H1 (cell line): ENCODE data around the gene PSMC4. TPM values are rescaled to one million over a fixed set of nuclear protein-coding genes. Genes with fewer than 3 reads are reported as not detected.

Experiments
- ATF2 ChIP-seq: IDR thresholded peaks from 2 replicates; pipeline ENCODE4 v1.6.1; 2012; ENCODE audit warnings: low read length, inconsistent platforms
- CHD2 ChIP-seq: IDR thresholded peaks from 2 replicates; pipeline ENCODE4 v1.6.1; 2012; ENCODE audit warnings: low read length, improper control_type of control experiment
- CREB1 ChIP-seq: IDR thresholded peaks from 2 replicates; pipeline ENCODE4 v1.6.1; 2012; ENCODE audit warnings: inconsistent platforms
- EP300 ChIP-seq, 2 experiments: IDR thresholded peaks; 1 replicate in 1 of 2; 2 replicates in 1 of 2; pipeline ENCODE4 v1.6.1; 2011 to 2012; ENCODE audit warnings: low read depth in 2 of 2, low read length in 2 of 2, mild to moderate bottlenecking in 2 of 2, borderline replicate concordance in 1 of 2, inconsistent platforms in 1 of 2, moderate library complexity in 1 of 2
- JUND ChIP-seq: IDR thresholded peaks from 2 replicates; pipeline ENCODE4 v1.6.1; 2011; ENCODE audit warnings: mild to moderate bottlenecking, improper control_type of control experiment, low read length
- KDM4A ChIP-seq: IDR thresholded peaks from one replicate; pipeline ENCODE4 v1.7.1; 2012; ENCODE audit warnings: low read depth, mild to moderate bottlenecking, moderate library complexity, low read length, inconsistent platforms; ENCODE audit not compliant: severe bottlenecking
- NANOG ChIP-seq: IDR thresholded peaks from 2 replicates; pipeline ENCODE4 v1.6.1; 2011; ENCODE audit warnings: low read length, low read depth, mild to moderate bottlenecking, inconsistent platforms; ENCODE audit not compliant: insufficient read depth, poor library complexity, severe bottlenecking
- POU5F1 ChIP-seq: IDR thresholded peaks from 2 replicates; pipeline ENCODE4 v1.6.1; 2011; ENCODE audit warnings: low read depth, mild to moderate bottlenecking, low read length, moderate library complexity
- SIX5 ChIP-seq: IDR thresholded peaks from 2 replicates; pipeline ENCODE4 v1.6.1; 2011; ENCODE audit warnings: mild to moderate bottlenecking, low read depth, low read length
- SP2 ChIP-seq: IDR thresholded peaks from 2 replicates; pipeline ENCODE4 v1.6.1; 2012; ENCODE audit warnings: mild to moderate bottlenecking, low read length, inconsistent platforms
- polyA plus RNA-seq, 7 experiments: library from polyadenylated mRNA; depleted of rRNA in 3 of 7; stranded (reverse) in 5 of 7; unstranded in 2 of 7; fragments of >200 nt in 5 of 7; fragments of 200-250 nt in 2 of 7; gene quantifications; 1 replicate in 5 of 7; 2 replicates in 1 of 7; 4 replicates in 1 of 7; pipeline versions ENCODE4 v1.2.1 to v1.2.3, GENCODE V29; 2011 to 2013; ENCODE audit warnings: missing spikeins in 2 of 7, mixed read lengths in 2 of 7
- total RNA-seq: library from RNA; stranded (reverse); fragmentation: NEBNext Ultra II Directional; extraction: Animal tissue kit (Norgen Biotek cat#: 25700); gene quantifications from 2 replicates; pipeline ENCODE4 v1.2.1, GENCODE V29; 2021
- TF ChIP-seq, protein P1 (sequence below): fragments of 300-600 bp; sonication (generic); IDR thresholded peaks from 2 replicates; pipeline ENCODE4 v1.7.1; 2012; ENCODE audit warnings: low read length, moderate library complexity, mild to moderate bottlenecking, inconsistent platforms; ENCODE audit not compliant: insufficient replicate concordance

The PSMC4 gene
- total and polyA plus RNA-seq, 2 of the 8 experiments (the other 6 are each of a cell fraction or from before 2014, with no cell fraction given) = 116 to 126 TPM

DNA sequence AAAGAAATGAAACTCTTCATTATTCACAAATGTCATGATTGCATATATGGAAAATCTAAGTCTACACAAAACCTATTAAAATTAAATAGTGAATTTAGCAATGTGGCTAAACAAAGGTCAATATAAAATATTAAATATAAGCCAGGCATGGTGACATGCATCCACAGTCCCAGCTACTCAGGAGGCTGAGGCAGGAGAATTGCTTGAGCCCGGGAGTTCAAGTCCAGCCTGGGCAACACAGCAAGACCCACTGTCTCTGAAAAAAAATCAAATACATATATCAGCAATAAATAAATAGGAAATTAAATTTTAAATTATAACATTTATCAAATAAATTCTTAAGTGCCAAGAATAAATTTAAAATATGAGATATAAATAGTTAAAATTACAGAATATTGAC, 11.9 kb downstream of the PSMC4 start (continued):
- TF ChIP-seq, protein P1, sequence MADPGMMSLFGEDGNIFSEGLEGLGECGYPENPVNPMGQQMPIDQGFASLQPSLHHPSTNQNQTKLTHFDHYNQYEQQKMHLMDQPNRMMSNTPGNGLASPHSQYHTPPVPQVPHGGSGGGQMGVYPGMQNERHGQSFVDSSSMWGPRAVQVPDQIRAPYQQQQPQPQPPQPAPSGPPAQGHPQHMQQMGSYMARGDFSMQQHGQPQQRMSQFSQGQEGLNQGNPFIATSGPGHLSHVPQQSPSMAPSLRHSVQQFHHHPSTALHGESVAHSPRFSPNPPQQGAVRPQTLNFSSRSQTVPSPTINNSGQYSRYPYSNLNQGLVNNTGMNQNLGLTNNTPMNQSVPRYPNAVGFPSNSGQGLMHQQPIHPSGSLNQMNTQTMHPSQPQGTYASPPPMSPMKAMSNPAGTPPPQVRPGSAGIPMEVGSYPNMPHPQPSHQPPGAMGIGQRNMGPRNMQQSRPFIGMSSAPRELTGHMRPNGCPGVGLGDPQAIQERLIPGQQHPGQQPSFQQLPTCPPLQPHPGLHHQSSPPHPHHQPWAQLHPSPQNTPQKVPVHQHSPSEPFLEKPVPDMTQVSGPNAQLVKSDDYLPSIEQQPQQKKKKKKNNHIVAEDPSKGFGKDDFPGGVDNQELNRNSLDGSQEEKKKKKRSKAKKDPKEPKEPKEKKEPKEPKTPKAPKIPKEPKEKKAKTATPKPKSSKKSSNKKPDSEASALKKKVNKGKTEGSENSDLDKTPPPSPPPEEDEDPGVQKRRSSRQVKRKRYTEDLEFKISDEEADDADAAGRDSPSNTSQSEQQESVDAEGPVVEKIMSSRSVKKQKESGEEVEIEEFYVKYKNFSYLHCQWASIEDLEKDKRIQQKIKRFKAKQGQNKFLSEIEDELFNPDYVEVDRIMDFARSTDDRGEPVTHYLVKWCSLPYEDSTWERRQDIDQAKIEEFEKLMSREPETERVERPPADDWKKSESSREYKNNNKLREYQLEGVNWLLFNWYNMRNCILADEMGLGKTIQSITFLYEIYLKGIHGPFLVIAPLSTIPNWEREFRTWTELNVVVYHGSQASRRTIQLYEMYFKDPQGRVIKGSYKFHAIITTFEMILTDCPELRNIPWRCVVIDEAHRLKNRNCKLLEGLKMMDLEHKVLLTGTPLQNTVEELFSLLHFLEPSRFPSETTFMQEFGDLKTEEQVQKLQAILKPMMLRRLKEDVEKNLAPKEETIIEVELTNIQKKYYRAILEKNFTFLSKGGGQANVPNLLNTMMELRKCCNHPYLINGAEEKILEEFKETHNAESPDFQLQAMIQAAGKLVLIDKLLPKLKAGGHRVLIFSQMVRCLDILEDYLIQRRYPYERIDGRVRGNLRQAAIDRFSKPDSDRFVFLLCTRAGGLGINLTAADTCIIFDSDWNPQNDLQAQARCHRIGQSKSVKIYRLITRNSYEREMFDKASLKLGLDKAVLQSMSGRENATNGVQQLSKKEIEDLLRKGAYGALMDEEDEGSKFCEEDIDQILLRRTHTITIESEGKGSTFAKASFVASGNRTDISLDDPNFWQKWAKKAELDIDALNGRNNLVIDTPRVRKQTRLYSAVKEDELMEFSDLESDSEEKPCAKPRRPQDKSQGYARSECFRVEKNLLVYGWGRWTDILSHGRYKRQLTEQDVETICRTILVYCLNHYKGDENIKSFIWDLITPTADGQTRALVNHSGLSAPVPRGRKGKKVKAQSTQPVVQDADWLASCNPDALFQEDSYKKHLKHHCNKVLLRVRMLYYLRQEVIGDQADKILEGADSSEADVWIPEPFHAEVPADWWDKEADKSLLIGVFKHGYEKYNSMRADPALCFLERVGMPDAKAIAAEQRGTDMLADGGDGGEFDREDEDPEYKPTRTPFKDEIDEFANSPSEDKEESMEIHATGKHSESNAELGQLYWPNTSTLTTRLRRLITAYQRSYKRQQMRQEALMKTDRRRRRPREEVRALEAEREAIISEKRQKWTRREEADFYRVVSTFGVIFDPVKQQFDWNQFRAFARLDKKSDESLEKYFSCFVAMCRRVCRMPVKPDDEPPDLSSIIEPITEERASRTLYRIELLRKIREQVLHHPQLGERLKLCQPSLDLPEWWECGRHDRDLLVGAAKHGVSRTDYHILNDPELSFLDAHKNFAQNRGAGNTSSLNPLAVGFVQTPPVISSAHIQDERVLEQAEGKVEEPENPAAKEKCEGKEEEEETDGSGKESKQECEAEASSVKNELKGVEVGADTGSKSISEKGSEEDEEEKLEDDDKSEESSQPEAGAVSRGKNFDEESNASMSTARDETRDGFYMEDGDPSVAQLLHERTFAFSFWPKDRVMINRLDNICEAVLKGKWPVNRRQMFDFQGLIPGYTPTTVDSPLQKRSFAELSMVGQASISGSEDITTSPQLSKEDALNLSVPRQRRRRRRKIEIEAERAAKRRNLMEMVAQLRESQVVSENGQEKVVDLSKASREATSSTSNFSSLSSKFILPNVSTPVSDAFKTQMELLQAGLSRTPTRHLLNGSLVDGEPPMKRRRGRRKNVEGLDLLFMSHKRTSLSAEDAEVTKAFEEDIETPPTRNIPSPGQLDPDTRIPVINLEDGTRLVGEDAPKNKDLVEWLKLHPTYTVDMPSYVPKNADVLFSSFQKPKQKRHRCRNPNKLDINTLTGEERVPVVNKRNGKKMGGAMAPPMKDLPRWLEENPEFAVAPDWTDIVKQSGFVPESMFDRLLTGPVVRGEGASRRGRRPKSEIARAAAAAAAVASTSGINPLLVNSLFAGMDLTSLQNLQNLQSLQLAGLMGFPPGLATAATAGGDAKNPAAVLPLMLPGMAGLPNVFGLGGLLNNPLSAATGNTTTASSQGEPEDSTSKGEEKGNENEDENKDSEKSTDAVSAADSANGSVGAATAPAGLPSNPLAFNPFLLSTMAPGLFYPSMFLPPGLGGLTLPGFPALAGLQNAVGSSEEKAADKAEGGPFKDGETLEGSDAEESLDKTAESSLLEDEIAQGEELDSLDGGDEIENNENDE = no peak
- TF ChIP-seq EP300 (IDR thresholded peaks at IDR 0.05; ENCODE audit: borderline replicate concordance in 1 of 2, low read depth in 2 of 2, low read length in 2 of 2) (no peak), SIX5 (no peak), SP2 (no peak), NANOG (no peak), ATF2 (no peak), JUND (no peak), CREB1 (no peak), CHD2 (no peak), POU5F1 (no peak), KDM4A (no peak)
